Measurements from ENCODE around the gene CERS2. TPM values are rescaled to one million over a fixed set of nuclear protein-coding genes. Genes with fewer than 3 reads are reported as not detected.

The CERS2 gene
- total RNA-seq (267 and 268 TPM in 2 replicates), polyA plus RNA-seq (210 and 277 TPM in 2 replicates)

GRCh38 chr1:150974580-150975478 lies at the start of gene CERS2:
TSS of gene CERS2 (minus strand) at chr1:150974835. CDS start at chr1:150969090, 5,745 bp downstream.
- no peaks in the 10 kb centered on the region for H3K27me3 ChIP-seq
- peaks cover 51% of the 10 kb centered on the region for H3K79me2 ChIP-seq
- WGBS (ENCODE audit: low lambda C conversion rate, missing lambda C conversion rate), result 5% methylated on average over 41 of the region's 106 CpGs
- DNase-seq (ENCODE audit: low spot score), result peak; percentile 95
- no peaks in the 10 kb centered on the region for H3K36me3 ChIP-seq (replicated peaks; ENCODE audit: insufficient read depth, low read depth)
- no peaks in the 10 kb centered on the region for H3K9me2 ChIP-seq (replicated peaks; ENCODE audit: insufficient read depth)
- peak within 1 kb of the TSS; percentile 98 for H3K4me2 ChIP-seq
- H3K9me3 ChIP-seq (ENCODE audit: low read depth), result no peaks in the 10 kb centered on the region
- H3K27ac ChIP-seq, result peak within 1 kb of the TSS; percentile 94
- peak within 1 kb of the TSS; percentile 76 for H2AFZ ChIP-seq
- H4K20me1 ChIP-seq (ENCODE audit: insufficient read depth, poor library complexity, severe bottlenecking), result peaks cover 16% of the 10 kb centered on the region
- TF ChIP-seq EZH2phosphoT487 (IDR thresholded peaks at IDR 0.05; ENCODE audit: low read depth, severe bottlenecking, unreplicated experiment), result no peak
- TF ChIP-seq CTCF (IDR thresholded peaks at IDR 0.05; ENCODE audit: poor library complexity), result no peak
- no peak for TF ChIP-seq EZH2 (IDR thresholded peaks at IDR 0.05; ENCODE audit: borderline replicate concordance)
- H3K4me1 ChIP-seq (ENCODE audit: insufficient read depth), result peaks cover 60% of the 10 kb centered on the region
- peak within 1 kb of the TSS; percentile 81 for H3K4me3 ChIP-seq

- no peaks in the 10 kb centered on the region for H3K27me3 ChIP-seq
- peak; percentile 64 for DNase-seq (ENCODE audit: low spot score)
- H2AFZ ChIP-seq, result no peak overlapping the region
- 48% methylated on average over 2 of the region's 2 CpGs for WGBS (ENCODE audit: low lambda C conversion rate, missing lambda C conversion rate)
- H3K9me2 ChIP-seq (replicated peaks; ENCODE audit: insufficient read depth), result no peaks in the 10 kb centered on the region
- H3K4me2 ChIP-seq, result peak overlapping the region; percentile 52
- H3K79me2 ChIP-seq, result peaks cover 60% of the 10 kb centered on the region
- no peak overlapping the region for H3K4me3 ChIP-seq
- H4K20me1 ChIP-seq (ENCODE audit: insufficient read depth, poor library complexity, severe bottlenecking), result no peaks in the 10 kb centered on the region
- H3K27ac ChIP-seq, result peak overlapping the region; percentile 82
- peaks cover 34% of the 10 kb centered on the region for H3K4me1 ChIP-seq (ENCODE audit: insufficient read depth)
- no peak for TF ChIP-seq EZH2phosphoT487 (IDR thresholded peaks at IDR 0.05; ENCODE audit: low read depth, severe bottlenecking, unreplicated experiment)
- no peak for TF ChIP-seq EZH2 (IDR thresholded peaks at IDR 0.05; ENCODE audit: borderline replicate concordance)
- peak; percentile 18 for TF ChIP-seq CTCF (IDR thresholded peaks at IDR 0.05; ENCODE audit: poor library complexity)
- H3K36me3 ChIP-seq (replicated peaks; ENCODE audit: insufficient read depth, low read depth), result no peaks in the 10 kb centered on the region
- no peaks in the 10 kb centered on the region for H3K9me3 ChIP-seq (ENCODE audit: low read depth)
Observed at GRCh38 chr1:151013518-151013917, 38.9 kb upstream of the CERS2 start.

GRCh38 chr1:151012684-151013471 lies 38.2 kb upstream of the CERS2 start:
- Histone ChIP-seq H4K20me1 (ENCODE audit: insufficient read depth, poor library complexity, severe bottlenecking) (no peaks in the 10 kb centered on the region), H3K79me2 (peaks cover 61% of the 10 kb centered on the region), H3K4me3 (no peak overlapping the region), H3K9me2 (replicated peaks; ENCODE audit: insufficient read depth) (no peaks in the 10 kb centered on the region), H3K36me3 (replicated peaks; ENCODE audit: insufficient read depth, low read depth) (no peaks in the 10 kb centered on the region), H3K27ac (peak overlapping the region; percentile 82), H3K4me2 (peak overlapping the region; percentile 52), H3K4me1 (ENCODE audit: insufficient read depth) (peaks cover 34% of the 10 kb centered on the region), H3K27me3 (no peaks in the 10 kb centered on the region), H3K9me3 (ENCODE audit: low read depth) (no peaks in the 10 kb centered on the region), H2AFZ (no peak overlapping the region)
- peak; percentile 73 for DNase-seq (ENCODE audit: low spot score)
- TF ChIP-seq EZH2phosphoT487 (IDR thresholded peaks at IDR 0.05; ENCODE audit: low read depth, severe bottlenecking, unreplicated experiment) (no peak), EZH2 (IDR thresholded peaks at IDR 0.05; ENCODE audit: borderline replicate concordance) (no peak), CTCF (IDR thresholded peaks at IDR 0.05; ENCODE audit: poor library complexity) (no peak)
- 75% methylated on average over 14 of the region's 14 CpGs for WGBS (ENCODE audit: low lambda C conversion rate, missing lambda C conversion rate)

Data from hepatocyte (in vitro differentiated cells).